T follicular helper cell (primary cell): ENCODE results near the gene FZR1.
"Not testable (repeated sequence)": the region's sequence is repeated elsewhere in the genome, so short reads cannot be mapped to it uniquely, and the experiment has no call there.

Source experiments
- DNase-seq: peaks from one replicate; pipeline ENCODE4 v3.0.0-alpha.2; 2020; ENCODE audit warnings: low read depth

The FZR1 gene

GRCh38 chr19:3494559-3494958 is 11.6 kb upstream of the FZR1 start:
- DNase-seq: peak; percentile 31

GRCh38 chr19:3496392-3497273 is 9.5 kb upstream of the FZR1 start:
- DNase-seq: no peak

DNA sequence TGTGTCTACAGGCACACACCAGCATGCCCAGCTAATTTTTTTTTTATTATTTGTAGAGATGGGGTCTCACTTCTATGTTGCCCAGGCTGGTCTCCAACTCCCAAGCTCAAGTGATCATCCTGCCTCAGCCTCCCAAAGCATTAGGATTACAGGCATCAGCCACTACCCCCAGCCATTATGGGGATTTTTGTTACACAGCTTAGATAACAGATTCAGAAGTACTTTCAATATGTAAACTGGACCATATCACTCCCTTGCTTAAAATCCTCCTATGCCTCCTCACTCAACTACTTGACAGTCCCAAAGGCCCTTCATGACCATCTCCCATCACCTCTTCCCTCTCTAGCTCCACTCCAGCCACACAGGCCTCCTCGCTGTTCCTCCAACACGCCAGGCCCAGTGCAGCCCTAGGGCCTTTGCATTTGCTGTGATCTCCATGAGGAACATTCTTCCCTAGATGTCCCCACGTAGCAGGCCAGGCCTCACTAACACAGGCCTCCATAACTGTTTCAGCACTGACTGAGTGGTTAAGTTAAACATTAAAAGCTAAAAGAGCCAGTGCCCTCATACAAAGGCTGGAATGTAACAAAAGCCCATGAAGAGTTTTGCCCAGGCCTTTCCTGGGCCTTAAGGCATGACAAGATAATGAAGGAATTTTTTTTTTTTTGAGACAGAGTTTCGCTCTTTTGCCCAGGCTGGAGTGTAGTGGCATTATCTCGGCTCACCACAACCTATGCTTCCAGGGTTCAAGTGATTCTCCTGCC is 8.2 kb upstream of the FZR1 start:
- DNase-seq: no peak

- DNase-seq: no peak
Observed at GRCh38 chr19:3499738-3500428, 6.2 kb upstream of the FZR1 start.

GRCh38 chr19:3500429-3501101 is 5.5 kb upstream of the FZR1 start, which contains the start of gene DOHH:
TSS of gene DOHH (minus strand) at chr19:3500674. CDS start at chr19:3496814, 3,860 bp downstream.
- DNase-seq: peak; percentile 92

- DNase-seq: no peak
Observed at GRCh38 chr19:3501780-3502179, 4.3 kb upstream of the FZR1 start.

DNA sequence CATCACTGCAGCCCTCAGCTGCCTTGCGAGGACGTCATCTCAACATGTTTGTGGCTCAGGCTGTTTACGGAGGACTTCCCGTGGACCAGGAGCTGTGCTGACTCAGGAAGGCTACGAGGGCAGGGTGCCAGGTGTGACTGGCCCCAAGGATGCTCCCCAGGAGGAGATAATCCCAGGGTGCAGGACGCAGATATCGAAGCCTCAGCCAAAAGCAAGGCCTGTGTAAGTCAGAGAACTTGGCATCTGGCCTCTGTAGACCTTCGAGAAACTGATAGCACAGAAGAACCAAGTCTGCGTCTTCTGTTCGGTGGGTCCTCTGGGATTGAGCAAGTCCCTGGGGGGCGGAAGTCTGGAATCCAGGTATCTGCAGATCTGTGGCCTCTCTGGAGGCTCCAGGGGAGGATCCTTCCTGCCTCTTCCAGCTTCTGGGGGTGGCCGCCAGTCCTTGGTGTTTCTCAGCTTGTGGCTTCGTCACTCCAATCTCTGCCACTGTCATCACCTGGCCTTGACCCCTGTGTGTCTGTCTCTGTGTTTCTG is 3.0 kb upstream of the FZR1 start:
- DNase-seq: no peak

- DNase-seq: no peak
Observed at GRCh38 chr19:3504735-3505134, 1.4 kb upstream of the FZR1 start.

DNA sequence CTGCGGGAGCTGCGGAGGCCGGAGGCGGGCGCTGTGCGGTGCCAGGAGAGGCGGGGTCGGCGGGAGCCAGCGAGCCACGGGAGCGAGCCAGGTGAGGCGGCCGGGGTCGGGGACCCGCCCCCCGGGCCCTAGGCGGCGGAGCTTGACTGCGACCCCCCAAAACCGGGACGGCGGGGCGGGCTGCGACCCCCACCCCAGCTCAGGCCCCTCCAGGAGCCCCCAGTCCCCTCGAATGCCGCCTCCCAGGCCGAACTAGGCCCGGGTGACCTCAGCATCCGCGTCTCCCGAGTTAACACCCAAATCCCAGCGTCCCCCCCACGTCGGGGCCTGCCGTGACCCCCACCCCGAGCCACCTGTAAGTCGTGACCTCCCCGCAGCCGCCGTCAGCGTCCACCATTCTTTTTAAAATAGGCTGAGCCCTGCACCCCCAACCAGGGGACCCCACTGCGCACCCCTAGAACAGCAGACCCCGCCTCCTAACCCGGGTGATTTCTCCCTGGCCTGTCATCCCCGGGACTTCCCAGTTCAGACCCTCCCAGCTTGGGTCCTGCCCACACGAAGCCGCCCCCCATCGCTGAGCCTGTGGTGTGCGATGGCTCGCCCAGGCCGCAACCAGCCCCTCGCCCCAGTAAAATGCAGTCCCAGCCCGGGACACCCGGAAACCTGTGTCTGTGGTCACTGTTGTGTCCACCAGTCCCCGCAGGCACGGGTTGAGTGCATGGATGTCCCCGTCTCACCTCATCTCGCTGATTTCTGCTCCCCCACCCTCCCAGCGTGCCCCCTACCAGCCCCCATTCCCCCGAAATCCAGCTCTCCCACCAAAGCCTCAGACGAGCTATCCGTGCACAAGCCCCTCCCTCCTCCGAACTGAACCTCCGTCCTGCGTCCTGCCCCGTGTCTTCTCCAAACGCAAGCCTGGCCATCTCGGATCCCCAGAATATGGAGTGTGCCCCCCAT is 551 bp downstream of the FZR1 start:
- DNase-seq: peak; percentile 12

GRCh38 chr19:3507371-3508120 is 1.4 kb downstream of the FZR1 start:
- DNase-seq: peak; percentile 36

DNA sequence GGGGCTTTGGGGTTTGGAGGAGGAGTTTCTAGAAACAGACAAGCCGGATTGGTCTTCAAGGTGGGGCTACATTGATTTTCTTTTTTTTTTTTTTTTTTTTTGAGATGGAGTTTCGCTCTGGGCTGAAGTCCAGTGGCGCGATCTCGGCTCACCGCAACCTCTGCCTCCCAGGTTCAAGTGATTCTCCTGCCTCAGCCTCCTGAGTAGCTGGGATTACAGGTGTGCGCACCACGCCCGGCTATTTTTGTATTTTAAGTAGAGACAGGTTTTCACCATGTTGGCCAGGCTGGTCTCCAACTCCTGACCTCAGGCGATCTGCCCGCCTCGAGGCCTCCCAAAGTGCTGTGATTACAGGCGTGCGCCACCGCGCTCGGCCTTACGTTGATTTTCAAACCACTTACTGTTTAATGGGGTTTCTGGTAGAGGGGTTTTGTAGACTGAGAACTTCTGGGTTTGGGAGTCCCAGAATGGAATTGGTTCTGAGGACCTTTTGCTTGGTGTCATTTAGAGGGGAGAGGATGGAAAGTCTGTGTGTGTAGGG is 2.1 kb downstream of the FZR1 start:
- not testable (repeated sequence) for DNase-seq

DNA sequence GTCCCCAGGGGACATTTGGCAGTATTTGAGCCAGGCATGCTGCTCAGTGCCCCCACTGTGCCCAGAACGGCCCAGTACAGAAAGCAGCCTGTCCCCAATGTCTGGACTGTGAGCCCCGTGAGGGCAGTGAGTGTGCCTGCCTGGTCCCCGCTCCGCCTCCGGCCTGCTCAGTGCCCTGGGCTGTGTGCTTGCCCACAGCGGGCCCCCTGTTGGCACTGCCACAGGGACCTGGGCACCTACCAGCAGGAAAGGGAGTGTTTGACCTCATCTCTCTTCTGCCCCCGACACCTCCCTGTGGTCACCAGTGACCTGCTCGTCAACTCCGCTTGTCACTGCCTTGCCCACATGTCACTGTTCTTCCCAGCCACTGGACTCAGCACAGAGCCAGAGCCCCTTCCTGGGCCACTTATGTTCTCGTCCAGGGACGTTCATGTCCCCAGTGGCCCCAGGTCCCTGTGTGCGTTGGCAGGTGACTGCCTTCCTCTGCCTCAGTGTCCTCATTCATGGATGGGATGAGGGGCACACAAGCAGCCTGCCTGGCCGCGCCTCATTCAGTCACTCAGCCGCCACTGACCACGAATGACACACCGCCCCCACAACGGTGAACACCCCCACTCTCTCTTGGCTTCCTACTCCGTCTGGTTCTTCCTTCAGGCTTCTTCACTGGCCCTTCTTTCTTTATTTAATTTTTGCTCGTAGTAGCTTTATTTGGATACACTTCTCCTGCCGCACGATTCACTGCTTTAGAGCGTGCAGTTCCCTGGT is 2.8 kb downstream of the FZR1 start:
- no peak for DNase-seq

DNA sequence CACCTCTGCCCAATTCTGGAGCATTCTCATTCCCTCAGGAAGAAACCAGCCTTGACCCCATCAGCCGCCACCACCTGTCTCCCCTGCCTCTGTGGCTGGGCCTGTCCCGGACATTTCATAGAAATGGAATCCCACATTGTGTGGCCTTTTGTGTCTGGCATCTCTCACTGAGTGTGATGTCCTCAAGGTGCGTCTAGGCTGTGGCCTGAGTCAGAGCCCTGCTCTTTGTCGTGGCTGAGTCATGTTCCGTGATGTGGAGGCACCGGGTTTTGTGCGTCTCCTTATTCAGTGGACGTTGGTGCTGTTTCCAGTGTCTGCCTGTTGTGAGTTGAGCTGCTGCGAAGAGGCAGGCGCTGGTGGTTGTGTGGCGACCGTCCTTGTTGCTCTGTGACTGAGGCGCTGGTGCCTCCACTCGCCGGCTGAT is 3.5 kb downstream of the FZR1 start:
- DNase-seq: no peak

DNA sequence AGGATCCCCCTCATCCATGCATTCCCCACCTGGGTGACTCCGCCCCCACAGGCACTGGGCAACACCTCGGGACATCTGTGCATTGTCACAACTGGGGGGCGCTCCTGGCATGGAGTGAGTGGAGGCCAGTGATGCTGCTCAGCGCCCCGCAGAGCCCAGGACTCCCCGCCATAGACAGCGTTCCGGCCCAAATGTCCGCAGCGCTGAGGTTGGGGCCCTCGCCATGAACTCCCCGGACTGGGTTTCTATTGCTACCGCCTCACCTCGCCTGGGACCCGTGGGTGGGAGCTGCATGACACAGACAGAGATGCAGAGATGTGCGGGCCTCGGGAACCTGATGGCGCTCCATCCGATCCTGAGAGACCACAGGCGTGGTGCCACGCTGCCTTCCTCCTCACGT is 4.6 kb downstream of the FZR1 start:
- no peak for DNase-seq

DNA sequence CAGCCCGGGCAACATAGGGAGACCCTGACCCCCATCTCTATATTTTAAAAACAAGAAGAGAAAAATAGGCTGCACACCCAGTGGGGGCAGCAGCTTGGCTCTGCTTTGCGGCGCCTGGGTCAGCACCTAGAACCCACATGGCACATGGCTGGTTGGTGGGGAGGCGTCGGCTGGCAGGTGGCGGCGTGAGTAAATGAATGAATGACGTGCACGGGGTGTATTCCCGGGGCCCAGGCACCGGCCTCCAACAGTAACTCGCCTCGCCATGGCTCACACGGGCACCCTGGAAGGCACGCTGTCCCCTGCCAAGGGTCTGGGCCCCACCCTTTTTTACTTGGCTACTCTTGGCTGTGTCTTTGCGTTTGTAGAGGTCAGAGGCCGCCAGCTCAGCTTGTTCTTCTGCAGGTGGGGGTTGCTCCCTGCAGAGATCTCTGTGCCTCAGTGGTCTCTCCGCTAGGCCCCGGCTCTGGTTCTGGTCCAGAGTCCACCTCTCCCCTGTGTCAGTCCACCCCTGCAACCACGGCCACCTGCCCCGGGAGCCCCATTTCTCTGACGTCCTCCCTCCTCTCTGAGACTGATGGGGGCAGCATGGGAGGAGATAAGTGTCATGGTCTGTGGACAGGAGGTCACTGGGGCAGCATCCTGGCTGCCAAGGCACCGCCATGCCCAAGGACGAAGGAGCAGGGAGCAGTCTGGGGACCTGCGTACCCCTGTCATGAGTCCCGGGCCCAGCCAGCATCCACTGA is 5.6 kb downstream of the FZR1 start:
- DNase-seq: no peak

GRCh38 chr19:3512562-3513228 is 6.6 kb downstream of the FZR1 start:
- no peak for DNase-seq
